Hepatic stellate cell (primary cell): ENCODE measurements around the gene GGT6.

ENCODE experiments used
- DNase-seq: peaks from one replicate; pipeline ENCODE4 v3.0.0; 2011; ENCODE audit warnings: low spot score

The GGT6 gene

DNA sequence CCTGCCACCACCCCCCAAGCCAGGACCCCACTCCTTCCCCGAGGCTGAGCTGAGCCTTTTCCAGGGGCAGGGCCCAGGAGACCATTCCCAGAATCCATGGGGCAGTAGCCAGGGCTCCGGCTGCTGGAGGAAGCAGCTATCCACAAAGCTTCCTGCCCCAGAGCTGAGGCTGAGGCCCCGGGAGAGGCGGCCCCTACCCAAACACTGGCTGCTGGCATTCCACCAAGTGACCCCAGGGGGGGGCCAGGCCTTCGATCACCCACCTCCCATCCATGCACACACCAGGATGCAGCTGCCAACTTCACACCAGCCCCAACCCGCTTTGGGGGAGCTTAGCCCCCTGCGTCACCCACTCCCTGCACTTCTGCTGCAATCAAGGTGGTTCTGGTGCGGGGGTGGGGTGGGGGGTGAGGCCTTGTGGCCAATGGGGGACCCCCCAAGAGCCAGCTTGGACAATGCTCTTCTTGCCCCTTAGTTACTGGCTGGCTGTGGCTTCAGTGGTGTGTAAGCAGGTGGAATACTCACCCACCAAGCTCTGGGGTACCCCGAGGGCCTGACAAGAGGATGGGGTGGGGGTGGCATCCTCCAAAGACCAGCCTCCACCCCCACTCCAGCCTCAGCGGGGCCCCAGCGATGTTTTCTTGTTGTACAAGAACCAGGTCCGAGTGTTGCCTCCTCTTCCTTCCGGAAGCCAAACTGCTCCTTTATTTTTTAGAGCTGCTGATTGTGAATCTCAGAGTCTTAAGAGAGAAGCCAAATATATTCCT lies 22.0 kb downstream of the GGT6 start:
- no peak for DNase-seq

DNA sequence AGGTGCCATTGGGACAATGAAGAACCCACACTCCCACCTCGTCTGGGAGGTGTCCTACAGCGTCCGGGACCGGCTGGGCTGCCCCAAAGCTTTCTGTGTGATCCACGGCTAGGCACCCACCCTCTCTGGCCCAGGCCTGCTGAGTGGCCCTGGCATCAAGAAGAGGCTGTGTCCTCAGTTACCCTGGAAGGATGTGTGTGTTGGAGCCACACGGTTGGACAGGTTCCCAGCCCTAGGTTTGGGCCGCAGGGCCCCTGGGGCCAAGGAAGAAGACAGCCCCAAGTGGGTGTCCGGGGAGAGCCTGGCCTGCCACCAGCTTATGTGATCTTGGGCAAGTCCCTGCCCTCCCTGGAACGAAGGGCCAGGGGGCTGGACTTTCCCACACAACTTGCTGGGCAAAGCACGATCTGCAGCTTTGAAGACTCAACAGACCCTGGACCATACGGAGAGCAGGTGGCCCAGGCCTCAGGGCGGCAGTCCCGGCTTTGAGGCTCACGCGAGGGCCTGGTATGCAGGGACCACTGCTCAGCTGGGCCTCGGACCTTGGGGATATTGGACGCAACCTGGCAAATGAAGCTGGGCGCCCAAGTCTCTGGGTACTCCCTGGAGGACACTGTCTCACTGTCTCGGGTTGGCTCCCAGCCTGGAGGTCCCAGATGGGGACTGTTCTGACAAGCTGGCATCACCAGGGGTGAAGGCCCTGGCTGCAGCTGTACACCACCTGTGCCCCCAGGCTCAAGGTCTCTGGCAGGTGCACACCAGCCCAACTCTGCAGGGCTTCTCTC lies 22.7 kb downstream of the GGT6 start:
- no peak for DNase-seq

GRCh38 chr17:4536742-4537411 lies 23.5 kb downstream of the GGT6 start:
- DNase-seq: no peak

DNA sequence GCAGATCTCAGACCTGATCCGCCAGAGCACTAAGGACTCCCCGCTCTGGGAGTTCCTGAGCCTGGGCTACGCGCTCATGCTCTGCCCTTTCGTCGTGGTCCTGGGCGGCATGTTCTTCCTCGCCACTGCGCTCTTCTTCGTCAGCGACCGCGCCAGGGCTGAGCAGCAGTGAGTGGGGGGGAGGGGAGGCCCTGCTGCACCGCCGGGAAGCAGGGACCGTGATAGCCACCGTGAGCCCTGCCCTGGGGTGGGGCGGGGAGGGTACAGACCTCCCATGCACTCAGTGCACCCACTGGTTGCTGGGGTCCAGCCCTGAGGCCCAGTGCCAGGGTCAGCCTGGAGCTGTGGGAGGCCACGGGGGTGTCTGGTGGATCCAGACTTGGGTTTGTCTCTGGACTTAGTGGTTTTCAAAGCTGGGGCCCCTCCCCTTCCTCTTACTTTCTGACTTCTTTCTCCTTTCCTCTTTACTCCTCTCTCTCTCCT lies 24.1 kb downstream of the GGT6 start:
- DNase-seq: no peak

- DNase-seq: no peak
These were observed 24.6 kb downstream of the GGT6 start for GRCh38 chr17:4535667-4536258.

- no peak for DNase-seq
These were observed 25.3 kb downstream of the GGT6 start for GRCh38 chr17:4534928-4535666.

DNA sequence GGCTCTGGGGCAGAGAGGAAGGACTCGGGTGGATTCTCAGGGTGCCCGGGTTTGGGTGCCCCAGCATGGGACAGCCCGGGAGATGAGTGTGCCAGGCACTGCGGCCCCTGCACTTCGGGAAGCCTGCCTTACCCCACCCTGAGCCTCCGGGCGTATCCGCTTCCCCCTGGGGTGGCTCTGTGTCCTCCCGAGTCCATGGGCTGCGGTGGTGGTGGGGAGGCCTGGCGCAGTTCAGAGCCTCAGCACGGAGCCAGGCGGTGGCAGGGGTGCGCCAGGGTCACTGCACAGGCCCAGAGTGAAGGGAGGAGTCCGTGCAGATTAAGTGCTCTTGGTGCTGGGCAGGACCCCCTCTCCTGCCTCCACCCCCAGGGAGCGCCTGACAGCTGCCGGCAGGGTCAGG lies 25.9 kb downstream of the GGT6 start:
- DNase-seq: no peak

GRCh38 chr17:4533523-4534504 lies 26.6 kb downstream of the GGT6 start:
- no peak for DNase-seq

DNA sequence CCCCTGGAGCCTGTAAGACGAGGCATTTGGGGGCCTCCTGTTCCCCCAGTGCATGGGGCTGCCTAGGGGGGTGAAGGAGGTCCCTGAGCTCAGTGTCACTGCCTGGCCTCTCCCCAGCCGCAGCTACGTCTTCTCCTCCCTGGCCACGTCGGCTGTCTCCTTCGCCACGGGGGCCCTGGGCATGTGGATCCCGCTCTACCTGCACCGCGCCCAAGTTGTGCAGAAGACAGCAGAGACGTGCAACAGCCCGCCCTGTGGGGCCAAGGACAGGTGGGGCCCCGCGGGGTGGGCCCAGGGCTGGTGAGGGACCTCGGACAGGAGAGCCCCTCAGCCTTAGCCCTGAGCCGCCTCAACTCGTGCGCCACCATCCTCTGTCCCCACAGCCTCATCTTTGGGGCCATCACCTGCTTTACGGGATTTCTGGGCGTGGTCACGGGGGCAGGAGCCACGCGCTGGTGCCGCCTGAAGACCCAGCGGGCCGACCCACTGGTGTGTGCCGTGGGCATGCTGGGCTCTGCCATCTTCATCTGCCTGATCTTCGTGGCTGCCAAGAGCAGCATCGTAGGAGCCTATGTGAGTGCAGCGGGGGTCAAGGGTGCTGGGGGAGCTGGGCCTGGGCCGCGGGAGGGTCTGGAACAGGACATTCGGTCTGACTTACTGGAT lies 27.4 kb downstream of the GGT6 start:
- no peak for DNase-seq

GRCh38 chr17:4531988-4532736 lies 28.2 kb downstream of the GGT6 start:
- DNase-seq: no peak

- no peak for DNase-seq
These were observed 29.3 kb downstream of the GGT6 start for GRCh38 chr17:4530799-4531730.

GRCh38 chr17:4529533-4530152 lies 30.7 kb downstream of the GGT6 start:
- no peak for DNase-seq

DNA sequence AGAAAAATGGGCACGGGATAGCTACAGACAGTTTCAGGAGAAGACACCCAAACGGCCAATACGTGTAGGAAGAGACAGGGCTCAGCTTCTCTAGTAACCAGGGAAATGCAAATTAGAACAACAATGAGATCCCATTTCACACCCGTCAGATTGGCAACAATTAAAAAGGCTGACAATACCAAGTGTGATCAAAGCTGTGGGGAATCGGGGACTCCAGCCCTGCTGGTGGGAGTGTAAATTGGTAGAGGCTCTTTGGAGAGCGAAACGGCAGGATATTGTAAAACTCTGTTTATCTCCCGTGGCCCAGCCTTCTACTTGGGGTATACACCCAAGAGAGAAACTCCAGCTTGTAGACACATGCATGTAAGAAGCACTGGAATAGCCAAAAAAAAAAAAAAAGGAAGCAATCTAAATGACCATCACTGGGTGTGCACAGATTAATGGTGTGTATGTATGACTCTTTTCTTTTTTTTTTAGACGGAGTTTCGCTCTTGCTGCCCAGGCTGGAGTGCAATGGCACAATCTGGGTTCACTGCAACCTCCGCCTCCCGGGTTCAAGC lies 32.7 kb downstream of the GGT6 start:
- DNase-seq: no peak

DNA sequence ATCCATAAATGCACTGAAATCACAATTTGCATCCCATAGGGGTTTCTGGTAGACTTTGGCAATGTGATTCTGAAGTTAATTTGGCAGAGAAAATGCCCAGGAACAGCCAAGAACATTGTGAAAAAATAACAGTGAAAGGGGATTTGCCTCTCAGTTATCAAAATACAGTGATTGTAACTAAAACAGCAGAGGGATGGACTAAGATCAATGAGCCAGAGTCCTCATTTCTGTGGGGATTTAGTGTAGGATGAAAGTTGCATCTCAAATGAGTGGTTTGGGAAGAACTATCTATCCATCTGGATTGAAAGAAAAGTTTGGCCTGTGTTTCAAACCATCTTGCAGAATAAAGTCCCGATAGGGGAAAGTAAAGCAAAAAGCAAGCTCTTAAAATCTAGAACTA lies 33.2 kb downstream of the GGT6 start:
- DNase-seq: no peak

DNA sequence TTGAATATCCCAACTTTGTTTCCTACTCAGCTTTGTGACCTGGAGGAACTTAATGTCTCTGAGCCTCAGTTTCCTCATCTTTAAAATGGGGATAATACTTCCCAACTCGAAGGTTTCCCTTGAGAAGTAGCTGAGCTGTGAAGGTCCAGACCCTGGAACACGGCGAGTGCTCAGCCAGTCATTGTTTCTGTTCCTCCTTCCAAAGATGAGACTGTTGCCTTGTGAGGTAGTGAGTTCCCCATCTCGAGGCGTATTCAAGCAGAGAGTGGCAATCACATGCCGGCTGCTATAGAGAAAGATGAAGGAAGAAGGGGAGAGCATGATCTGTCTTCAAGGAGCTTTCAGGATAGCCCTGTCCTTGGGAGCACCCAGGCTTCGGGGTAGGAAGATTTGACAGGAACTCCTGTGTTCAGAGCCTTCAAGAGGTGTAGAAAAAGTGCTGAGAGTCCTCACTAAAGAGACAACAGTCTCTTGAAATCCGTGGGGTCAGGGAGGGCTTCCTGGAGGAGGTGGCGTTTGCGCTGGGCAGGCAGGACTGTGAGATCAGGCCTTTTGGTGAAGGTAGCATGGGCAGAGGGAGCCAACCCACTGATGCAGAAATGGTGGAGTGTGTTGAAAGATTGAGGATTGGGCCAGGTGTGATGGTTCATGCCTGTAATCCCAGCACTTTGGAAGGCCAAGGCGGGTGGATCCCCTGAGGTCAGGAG lies 34.5 kb downstream of the GGT6 start:
- no peak for DNase-seq

DNA sequence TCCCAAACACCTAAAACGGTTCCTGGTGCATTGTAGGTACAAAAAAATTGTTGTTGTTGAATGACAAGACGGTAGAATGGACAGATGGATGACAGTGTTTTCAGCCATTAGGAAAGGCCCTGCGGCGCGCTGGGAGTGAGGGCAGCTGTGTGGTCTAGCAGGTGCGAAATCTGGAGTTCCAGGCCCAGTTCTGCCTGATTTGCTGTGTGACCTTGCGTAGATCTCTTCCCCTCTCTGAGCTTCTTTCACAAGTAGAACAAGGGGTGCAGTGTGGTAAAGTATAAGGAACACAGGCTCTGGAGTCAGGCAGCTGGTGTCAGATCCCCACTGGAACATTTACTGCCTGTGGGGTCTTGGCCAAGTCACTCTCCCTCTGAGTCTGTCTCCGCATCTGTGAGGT lies 36.4 kb downstream of the GGT6 start:
- no peak for DNase-seq

- no peak for DNase-seq
These were observed 37.7 kb downstream of the GGT6 start for GRCh38 chr17:4522661-4523060.
